Measurements from ENCODE around the gene PIP4K2B. TPM values are rescaled to one million over a fixed set of nuclear protein-coding genes. Genes with fewer than 3 reads are reported as not detected.

PIP4K2B gene
- polyA plus RNA-seq, 1 donor from 2014 or later: 164 TPM

GRCh38 chr17:38762231-38762630 lies 37.1 kb downstream of the PIP4K2B start:
- Histone ChIP-seq H3F3A (ENCODE audit: insufficient read depth, low read length, poor library complexity, severe bottlenecking) (no peaks in the 10 kb centered on the region), H3K4me2 (ENCODE audit: low read length) (no peak overlapping the region), H3K27me3 (ENCODE audit: insufficient read depth, low read depth, low read length) (no peaks in the 10 kb centered on the region), H2AFZ (ENCODE audit: low read depth, low read length) (no peak overlapping the region), H3K9me3 (ENCODE audit: low read length) (no peaks in the 10 kb centered on the region), H3K9ac (ENCODE audit: low read length) (no peak overlapping the region), H3K36me3 (ENCODE audit: insufficient read depth, low read length) (peaks cover 7% of the 10 kb centered on the region), H3K9me2 (ENCODE audit: insufficient read depth, low read length) (no peaks in the 10 kb centered on the region), H4K20me1 (ENCODE audit: insufficient read depth) (no peaks in the 10 kb centered on the region), H3K27ac (ENCODE audit: low read length) (no peak overlapping the region), H3K79me2 (replicated peaks; ENCODE audit: insufficient read depth, low read length) (no peaks in the 10 kb centered on the region), H3K4me3 (ENCODE audit: low read length) (no peak overlapping the region)
- TF ChIP-seq EZH2 (IDR thresholded peaks at IDR 0.05; ENCODE audit: borderline replicate concordance, insufficient read depth, low read length, poor library complexity, severe bottlenecking) (no peak), RAD21 (conservative IDR thresholded peaks at IDR 0.05) (no peak), SMC3 (conservative IDR thresholded peaks at IDR 0.05; ENCODE audit: poor library complexity) (no peak), TAF1 (IDR thresholded peaks at IDR 0.05; ENCODE audit: low read depth) (no peak), EP300 (conservative IDR thresholded peaks at IDR 0.05; ENCODE audit: poor library complexity, severe bottlenecking) (no peak), POLR2AphosphoS5 (IDR thresholded peaks at IDR 0.05) (no peak), MXI1 (conservative IDR thresholded peaks at IDR 0.05; ENCODE audit: poor library complexity, severe bottlenecking) (no peak)
- TF ChIP-seq, protein P1, sequence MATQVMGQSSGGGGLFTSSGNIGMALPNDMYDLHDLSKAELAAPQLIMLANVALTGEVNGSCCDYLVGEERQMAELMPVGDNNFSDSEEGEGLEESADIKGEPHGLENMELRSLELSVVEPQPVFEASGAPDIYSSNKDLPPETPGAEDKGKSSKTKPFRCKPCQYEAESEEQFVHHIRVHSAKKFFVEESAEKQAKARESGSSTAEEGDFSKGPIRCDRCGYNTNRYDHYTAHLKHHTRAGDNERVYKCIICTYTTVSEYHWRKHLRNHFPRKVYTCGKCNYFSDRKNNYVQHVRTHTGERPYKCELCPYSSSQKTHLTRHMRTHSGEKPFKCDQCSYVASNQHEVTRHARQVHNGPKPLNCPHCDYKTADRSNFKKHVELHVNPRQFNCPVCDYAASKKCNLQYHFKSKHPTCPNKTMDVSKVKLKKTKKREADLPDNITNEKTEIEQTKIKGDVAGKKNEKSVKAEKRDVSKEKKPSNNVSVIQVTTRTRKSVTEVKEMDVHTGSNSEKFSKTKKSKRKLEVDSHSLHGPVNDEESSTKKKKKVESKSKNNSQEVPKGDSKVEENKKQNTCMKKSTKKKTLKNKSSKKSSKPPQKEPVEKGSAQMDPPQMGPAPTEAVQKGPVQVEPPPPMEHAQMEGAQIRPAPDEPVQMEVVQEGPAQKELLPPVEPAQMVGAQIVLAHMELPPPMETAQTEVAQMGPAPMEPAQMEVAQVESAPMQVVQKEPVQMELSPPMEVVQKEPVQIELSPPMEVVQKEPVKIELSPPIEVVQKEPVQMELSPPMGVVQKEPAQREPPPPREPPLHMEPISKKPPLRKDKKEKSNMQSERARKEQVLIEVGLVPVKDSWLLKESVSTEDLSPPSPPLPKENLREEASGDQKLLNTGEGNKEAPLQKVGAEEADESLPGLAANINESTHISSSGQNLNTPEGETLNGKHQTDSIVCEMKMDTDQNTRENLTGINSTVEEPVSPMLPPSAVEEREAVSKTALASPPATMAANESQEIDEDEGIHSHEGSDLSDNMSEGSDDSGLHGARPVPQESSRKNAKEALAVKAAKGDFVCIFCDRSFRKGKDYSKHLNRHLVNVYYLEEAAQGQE (IDR thresholded peaks at IDR 0.05; ENCODE audit: borderline replicate concordance): no peak
- TF ChIP-seq, protein P2, sequence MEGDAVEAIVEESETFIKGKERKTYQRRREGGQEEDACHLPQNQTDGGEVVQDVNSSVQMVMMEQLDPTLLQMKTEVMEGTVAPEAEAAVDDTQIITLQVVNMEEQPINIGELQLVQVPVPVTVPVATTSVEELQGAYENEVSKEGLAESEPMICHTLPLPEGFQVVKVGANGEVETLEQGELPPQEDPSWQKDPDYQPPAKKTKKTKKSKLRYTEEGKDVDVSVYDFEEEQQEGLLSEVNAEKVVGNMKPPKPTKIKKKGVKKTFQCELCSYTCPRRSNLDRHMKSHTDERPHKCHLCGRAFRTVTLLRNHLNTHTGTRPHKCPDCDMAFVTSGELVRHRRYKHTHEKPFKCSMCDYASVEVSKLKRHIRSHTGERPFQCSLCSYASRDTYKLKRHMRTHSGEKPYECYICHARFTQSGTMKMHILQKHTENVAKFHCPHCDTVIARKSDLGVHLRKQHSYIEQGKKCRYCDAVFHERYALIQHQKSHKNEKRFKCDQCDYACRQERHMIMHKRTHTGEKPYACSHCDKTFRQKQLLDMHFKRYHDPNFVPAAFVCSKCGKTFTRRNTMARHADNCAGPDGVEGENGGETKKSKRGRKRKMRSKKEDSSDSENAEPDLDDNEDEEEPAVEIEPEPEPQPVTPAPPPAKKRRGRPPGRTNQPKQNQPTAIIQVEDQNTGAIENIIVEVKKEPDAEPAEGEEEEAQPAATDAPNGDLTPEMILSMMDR (IDR thresholded peaks at IDR 0.05; ENCODE audit: poor library complexity, severe bottlenecking): no peak

GRCh38 chr17:38761612-38762011 lies 37.7 kb downstream of the PIP4K2B start:
- Histone ChIP-seq H3F3A (ENCODE audit: insufficient read depth, low read length, poor library complexity, severe bottlenecking) (no peaks in the 10 kb centered on the region), H3K36me3 (ENCODE audit: insufficient read depth, low read length) (peaks cover 7% of the 10 kb centered on the region), H3K79me2 (replicated peaks; ENCODE audit: insufficient read depth, low read length) (no peaks in the 10 kb centered on the region), H3K27me3 (ENCODE audit: insufficient read depth, low read depth, low read length) (no peaks in the 10 kb centered on the region), H3K9me2 (ENCODE audit: insufficient read depth, low read length) (no peaks in the 10 kb centered on the region), H3K4me3 (ENCODE audit: low read length) (no peak overlapping the region), H3K27ac (ENCODE audit: low read length) (no peak overlapping the region), H3K9ac (ENCODE audit: low read length) (no peak overlapping the region), H2AFZ (ENCODE audit: low read depth, low read length) (no peak overlapping the region), H3K9me3 (ENCODE audit: low read length) (no peaks in the 10 kb centered on the region), H4K20me1 (ENCODE audit: insufficient read depth) (no peaks in the 10 kb centered on the region), H3K4me2 (ENCODE audit: low read length) (no peak overlapping the region)
- no peak for TF ChIP-seq POLR2AphosphoS5 (IDR thresholded peaks at IDR 0.05)
- TF ChIP-seq TAF1 (IDR thresholded peaks at IDR 0.05; ENCODE audit: low read depth): no peak
- no peak for TF ChIP-seq RAD21 (conservative IDR thresholded peaks at IDR 0.05)
- TF ChIP-seq, protein P2 (IDR thresholded peaks at IDR 0.05; ENCODE audit: poor library complexity, severe bottlenecking): peak; percentile 28

Measured in neural cell (in vitro differentiated cells).